HG02610 (cell line): ENCODE data around the gene NLGN1.

Experiments
- ATAC-seq: cut with Tn5 transposase; IDR thresholded peaks from one replicate; pipeline ENCODE4 v1.9.1; 2021; ENCODE audit warnings: mild to moderate bottlenecking, moderate library complexity; ENCODE audit not compliant: unreplicated experiment

The NLGN1 gene

DNA sequence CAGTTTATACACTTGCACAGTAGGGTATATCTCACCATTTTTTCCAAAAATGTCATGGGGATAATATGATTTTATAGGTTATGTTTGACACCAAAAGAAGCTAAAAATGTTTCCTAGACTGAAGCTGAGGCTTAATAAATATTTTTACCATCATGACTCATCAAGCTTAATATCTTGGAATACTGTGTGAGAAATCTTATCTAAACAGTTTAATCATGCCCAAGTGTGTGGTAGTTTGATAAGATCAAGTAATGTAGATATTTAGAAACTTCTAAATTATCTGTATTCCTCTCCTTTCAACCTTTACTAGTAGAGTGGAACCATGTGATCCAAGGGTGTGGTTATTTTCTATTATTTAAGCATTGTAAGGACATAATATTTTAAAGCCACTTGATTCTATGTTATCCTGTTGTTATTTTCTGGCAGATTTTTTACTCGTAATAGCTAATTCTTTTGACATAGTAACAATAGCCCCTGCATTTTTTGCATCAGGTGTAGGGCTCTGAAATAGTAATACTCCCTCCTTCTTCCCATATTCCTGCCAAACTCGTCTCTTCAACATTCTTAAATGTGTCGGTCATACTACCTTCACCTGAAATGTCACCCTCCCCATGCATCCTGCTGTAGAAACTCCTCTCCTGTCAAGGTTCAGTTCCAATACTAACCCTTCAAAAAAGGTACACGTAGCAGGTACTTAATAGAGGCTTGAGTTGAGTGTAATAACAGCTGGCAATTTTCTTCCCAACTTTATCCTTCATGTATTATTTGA is 729.6 kb downstream of the NLGN1 start:
- no peak for ATAC-seq

DNA sequence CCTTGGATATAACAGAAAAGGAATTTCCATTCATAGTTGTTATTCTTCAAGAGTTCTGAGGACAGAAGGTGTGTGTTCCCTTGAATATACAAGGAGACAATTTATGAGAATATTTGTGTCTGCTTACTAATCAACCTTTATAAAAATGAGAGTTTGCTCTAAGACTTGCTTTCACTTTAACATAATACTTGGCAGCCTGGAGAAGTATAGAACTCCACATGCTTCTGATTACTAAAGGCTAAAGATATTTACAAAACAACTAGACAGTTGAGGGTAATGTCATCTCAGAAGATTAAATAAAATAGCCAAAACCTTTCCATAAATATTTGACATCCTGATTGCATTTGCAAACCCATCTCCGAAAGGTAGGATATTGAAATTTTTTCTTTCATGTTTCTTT is 734.5 kb downstream of the NLGN1 start:
- no peak for ATAC-seq

DNA sequence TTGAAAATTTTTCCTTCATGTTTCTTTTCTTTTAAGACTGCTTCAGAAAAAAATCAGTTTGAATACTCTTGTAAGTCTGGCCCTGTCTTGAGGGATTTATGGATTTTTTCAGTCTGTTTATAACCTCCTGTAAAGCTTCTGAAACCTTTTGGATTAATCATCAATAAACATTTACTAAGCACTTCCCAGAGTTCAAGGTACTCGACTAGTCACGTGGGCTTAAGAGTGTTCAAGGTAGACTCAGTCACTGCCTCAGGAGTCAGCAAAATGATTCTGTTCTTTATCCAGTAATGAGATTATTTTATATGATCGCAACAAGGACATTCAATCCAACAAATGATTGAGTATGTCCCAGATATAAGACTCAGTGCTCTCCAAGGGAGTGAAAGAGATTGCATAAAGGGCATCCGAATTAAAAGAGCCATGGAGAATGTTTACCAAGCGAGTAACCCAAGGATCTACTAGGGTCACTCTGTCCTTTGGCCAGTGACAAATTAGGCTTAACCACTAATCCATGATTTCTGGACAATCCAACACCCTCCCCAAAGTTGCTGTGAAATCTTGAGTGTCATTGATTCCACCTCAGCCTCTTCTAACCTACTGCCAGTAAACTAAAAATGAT is 735.0 kb downstream of the NLGN1 start:
- no peak for ATAC-seq

DNA sequence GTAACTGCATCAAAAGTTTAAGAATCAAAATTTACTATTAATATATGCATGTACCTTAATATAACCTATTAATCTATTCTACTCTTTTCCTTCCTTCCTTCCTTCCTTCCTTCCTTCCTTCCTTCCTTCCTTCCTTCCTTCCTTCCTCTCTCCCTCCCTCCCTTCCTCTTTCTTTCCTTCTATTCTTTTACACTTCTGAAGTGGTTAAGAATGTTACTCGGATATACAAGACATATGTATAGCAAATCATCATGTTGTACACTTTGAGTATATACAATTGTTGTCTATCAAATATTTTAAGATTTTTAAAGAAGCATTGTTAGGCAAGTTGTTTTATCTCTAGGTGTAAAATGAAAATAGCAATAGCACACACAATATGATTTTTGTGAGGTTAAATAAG is 748.5 kb downstream of the NLGN1 start:
- no peak for ATAC-seq

DNA sequence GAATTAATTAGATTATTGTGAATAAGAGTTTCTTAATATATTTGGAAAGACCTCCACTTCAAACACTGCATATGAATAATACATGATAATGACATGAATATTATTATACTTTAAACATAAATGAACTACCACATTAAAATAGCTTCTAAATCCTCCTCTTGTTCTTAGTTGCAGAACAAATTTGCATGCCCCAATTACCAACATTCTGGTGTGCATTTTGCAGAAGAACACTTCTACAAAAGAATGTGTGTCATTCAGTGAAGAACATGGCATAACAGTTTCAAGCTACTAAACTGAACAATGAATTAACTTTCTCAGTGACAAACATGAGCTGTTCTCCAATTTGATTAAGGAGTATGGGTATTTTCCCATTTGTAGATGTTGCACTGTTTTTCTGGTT is 750.3 kb downstream of the NLGN1 start:
- no peak for ATAC-seq

DNA sequence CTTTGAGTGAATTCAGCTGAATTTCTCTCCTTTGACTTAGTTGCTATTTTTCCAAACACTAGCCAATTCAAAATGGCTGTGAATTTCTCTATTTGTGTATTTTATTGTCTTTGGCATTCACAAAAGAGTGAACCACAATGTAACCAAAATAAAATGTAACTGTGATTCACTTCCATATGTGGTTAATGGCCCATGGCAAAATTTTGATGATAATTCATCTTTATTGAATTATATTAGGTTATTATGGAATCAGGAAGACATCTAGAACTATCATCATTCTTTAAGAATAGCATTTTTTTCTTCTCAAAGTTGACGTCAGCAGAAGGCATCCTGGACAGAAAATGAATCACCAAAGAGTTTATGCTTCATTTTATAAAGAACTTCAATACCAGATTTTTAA is 756.3 kb downstream of the NLGN1 start:
- no peak for ATAC-seq

- no peak for ATAC-seq
Observed at GRCh38 chr3:174156200-174156599, 758.7 kb downstream of the NLGN1 start.

- ATAC-seq, result no peak
Observed at GRCh38 chr3:174158674-174159073, 761.1 kb downstream of the NLGN1 start.

GRCh38 chr3:174159604-174160003 is 762.1 kb downstream of the NLGN1 start:
- no peak for ATAC-seq

DNA sequence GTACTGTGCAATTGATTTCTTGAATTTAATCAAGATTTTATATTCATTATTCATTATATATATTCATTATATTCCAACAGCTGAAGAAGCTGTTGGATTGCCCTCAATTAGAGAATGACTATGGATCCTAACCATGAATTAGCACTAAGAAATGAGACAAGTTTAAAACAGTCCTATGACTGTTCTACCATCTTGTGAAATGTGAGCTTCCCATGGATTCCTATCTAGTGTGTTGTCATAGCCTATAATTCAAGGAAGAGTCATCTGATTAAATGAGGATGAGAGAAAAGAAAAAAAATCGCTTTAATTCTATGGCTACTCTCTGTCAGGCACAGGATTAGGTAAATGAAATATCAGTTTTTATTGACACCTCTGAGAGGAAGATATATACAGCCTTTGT is 765.0 kb downstream of the NLGN1 start:
- no peak for ATAC-seq

- ATAC-seq, result no peak
Observed at GRCh38 chr3:174168026-174168425, 770.5 kb downstream of the NLGN1 start.

DNA sequence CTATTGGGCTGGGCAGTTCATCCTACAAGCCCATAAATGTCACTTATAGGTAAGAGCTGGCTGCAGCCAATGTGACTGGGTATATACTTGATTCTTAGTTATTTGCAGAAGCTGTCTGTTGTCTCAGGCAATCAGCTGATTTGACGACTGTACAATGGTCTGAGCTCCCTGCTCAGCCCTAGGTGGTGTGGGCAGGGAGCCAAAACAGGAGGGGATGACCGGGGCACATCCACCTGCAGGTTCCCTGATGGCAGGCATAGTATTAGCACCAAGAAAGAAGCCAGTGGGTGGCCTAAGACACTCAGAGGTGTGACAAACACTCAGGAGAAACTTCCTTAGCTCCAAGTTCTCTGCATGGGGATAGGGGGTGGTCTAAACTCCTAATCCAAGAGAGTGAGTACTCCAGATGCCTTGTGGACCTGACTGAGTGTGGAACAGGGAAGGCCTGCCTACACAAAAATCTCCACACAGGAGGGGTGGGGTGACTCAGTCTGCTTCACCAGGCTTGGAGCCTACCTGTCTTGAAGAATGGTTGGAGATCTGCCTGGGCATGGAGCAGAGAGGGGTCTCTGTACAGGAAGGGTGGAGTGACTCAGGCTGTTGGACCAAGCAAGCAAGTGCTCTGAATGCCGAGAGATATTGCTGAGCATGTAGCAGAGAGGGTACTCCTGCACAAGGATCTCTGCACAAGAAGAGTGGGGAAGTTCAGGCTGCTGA is 771.2 kb downstream of the NLGN1 start:
- no peak for ATAC-seq

- ATAC-seq, result no peak
Observed at GRCh38 chr3:174169736-174170135, 772.2 kb downstream of the NLGN1 start.

GRCh38 chr3:174170248-174170647 is 772.7 kb downstream of the NLGN1 start:
- ATAC-seq, result no peak

DNA sequence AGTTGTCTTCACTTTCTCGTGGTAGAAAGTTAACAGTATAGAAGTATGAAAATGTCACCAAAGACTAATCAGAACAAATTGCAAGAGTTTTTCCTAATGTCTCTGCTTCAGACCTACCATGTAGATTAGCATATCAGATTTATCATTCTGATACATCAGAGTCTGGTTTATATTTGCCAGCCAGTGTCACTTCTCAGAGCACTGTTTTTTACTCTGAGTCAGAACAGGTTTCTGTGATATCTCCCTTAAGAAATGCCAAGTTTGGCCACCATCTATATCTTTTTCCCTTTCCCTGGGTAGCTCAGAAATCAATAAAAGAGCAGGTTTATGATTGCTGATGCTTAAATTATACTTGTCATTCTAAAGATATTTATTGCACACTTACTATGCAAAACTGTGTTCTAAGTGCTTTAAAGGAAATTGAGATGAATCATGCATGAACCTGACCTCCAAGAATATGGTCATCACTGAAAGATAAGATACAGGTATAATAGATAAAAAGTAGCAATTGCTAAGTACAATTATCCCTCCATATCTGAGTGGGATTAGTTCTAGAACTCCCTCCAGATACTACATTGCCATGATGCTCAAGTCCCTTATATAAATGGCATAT is 788.9 kb downstream of the NLGN1 start:
- no peak for ATAC-seq

DNA sequence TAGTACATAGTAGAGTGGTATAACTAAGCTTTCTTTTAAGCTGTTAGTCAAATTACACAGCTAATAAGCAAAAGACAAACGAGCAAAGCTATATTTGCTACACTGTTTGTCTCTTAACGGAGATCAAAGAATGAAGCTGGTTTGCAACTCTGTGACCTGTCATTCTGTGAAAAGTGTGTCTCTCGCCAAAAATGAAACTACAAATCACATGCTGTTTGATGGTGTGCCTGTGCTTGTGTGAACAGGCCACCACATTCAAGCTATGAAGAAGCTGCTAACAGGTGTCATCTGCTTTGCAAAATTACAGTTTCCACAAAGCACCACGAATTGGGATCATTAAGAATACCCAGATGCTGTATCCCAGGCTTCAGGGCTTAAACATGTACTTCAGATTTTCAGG is 793.8 kb downstream of the NLGN1 start:
- ATAC-seq, result peak; percentile 95

DNA sequence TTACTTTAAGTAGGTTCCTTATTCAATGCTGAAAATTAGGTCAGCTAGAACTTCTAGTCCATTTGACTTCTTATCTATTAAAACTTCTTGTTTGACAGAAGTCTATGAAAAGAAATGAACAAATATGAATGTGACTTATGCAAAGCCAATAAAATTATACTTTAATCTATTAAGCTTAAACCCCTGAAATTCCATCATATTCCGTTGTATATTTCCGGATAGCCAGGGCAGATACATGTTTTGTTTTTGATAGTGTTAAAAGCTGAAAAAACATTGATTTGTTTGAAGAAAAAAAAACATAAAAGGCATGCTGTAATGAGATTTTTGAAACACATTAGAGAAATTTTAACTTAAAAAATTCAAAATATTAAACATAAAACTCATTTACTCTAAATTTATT is 794.4 kb downstream of the NLGN1 start:
- ATAC-seq, result no peak

GRCh38 chr3:174192471-174192870 is 794.9 kb downstream of the NLGN1 start:
- no peak for ATAC-seq

DNA sequence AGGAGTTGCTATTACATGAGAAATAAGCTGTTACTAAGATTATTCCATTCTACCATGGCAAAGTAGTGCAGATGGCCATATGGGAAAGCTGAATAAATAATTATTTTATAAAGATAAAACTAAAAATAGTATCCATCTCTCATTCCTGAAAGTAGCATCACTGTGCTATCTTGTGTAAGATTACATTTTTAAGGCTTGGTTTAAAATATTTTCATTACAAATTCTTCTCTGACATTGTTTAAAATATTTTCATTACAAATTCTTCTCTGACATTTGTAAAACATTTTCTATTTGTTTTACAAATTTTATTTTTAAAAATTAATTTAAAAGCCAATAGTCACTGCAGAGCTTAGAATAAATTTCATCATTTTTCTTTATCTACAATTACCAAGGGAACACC is 796.1 kb downstream of the NLGN1 start:
- ATAC-seq, result no peak

- no peak for ATAC-seq
Observed at GRCh38 chr3:174197416-174197815, 799.9 kb downstream of the NLGN1 start.

- no peak for ATAC-seq
Observed at GRCh38 chr3:174198199-174198598, 800.7 kb downstream of the NLGN1 start.

GRCh38 chr3:174199696-174200095 is 802.2 kb downstream of the NLGN1 start:
- no peak for ATAC-seq
